GM12878 (cell line): ENCODE results near the gene GRIK4. TPM values are rescaled to one million over a fixed set of nuclear protein-coding genes. Genes with fewer than 3 reads are reported as not detected.

Source experiments
- ATAC-seq: fragments of 200-7000 bp; cut with Tn5 transposase; 3 replicates; pipeline ENCODE4 v1.9.1; 2020; ENCODE audit warnings: mild to moderate bottlenecking, moderate library complexity
- BruUV-seq: library from RNA; stranded (reverse); fragments of 400-500 nt; replicated peaks from 2 replicates; lab custom pipeline; 2021; lab: Mats Ljungman, UMichigan
- CTCF ChIA-PET: fragments of 300-600 bp; sonication (Branson Sonifier 250); formaldehyde crosslinking; extraction: SDS; loops from one replicate; lab custom pipeline; 2021; ENCODE audit warnings: inconsistent platforms; lab: Yijun Ruan, JAX
- POLR2A ChIA-PET: fragments of 350-600 bp; formaldehyde crosslinking; extraction: SDS; loops from one replicate; lab custom pipeline; 2021; ENCODE audit warnings: inconsistent platforms; lab: Charles Lee
- RAD21 ChIA-PET: fragments of 300-600 bp; sonication (Branson Sonifier 250); formaldehyde crosslinking; loops from one replicate; lab custom pipeline; 2023; ENCODE audit warnings: antibody characterized with exemption; ENCODE audit not compliant: unreplicated experiment; lab: Charles Lee
- SMC1A ChIA-PET: fragments of 300-600 bp; sonication (Branson Sonifier 250); formaldehyde crosslinking; loops from one replicate; lab custom pipeline; 2023; ENCODE audit not compliant: unreplicated experiment, uncharacterized antibody; lab: Charles Lee
- DNase-seq: peaks from one replicate; pipeline ENCODE4 v3.0.0-alpha.2; 2011; ENCODE audit warnings: low read depth, low spot score
- FAIRE-seq: peaks from 3 replicates; lab custom pipeline; 2011; peaks lifted over from hg19 to GRCh38; lab: Jason Lieb, UNC
- H2AFZ ChIP-seq: 2 replicates; pipeline ENCODE4 v1.6.0; 2011; ENCODE audit warnings: low read depth, low read length, control low read depth; ENCODE audit not compliant: control insufficient read depth
- H3K27ac ChIP-seq: 2 replicates; pipeline ENCODE4 v1.5.1; 2011; ENCODE audit warnings: control low read depth; ENCODE audit not compliant: control insufficient read depth, insufficient read depth
- H3K27me3 ChIP-seq, 2 experiments: replicated peaks in 1 of 2; 2 replicates each; pipeline versions ENCODE4 v1.6.0 to v1.6.1; 2011; ENCODE audit warnings: low read length in 1 of 2; ENCODE audit not compliant: control insufficient read depth in 2 of 2, insufficient read depth in 2 of 2
- H3K36me3 ChIP-seq, 2 experiments: 2 replicates each; pipeline ENCODE4 v1.5.1; 2011; ENCODE audit warnings: low read length in 1 of 2; ENCODE audit not compliant: control insufficient read depth in 2 of 2, insufficient read depth in 2 of 2
- H3K4me1 ChIP-seq: 2 replicates; pipeline ENCODE4 v1.6.1; 2011; ENCODE audit warnings: mild to moderate bottlenecking, low read length, moderate library complexity, mixed read lengths; ENCODE audit not compliant: control insufficient read depth, insufficient read depth
- H3K4me2 ChIP-seq: 2 replicates; pipeline ENCODE4 v1.6.0; 2011; ENCODE audit warnings: control low read depth; ENCODE audit not compliant: control insufficient read depth, insufficient read depth
- H3K4me3 ChIP-seq: fragments of 200-600 bp; sonication (generic); 2 replicates; pipeline ENCODE4 v1.5.1; 2016
- H3K79me2 ChIP-seq: 2 replicates; pipeline ENCODE4 v1.6.0; 2011; ENCODE audit warnings: low read length; ENCODE audit not compliant: control insufficient read depth, insufficient read depth
- H3K9ac ChIP-seq: 2 replicates; pipeline ENCODE4 v1.8.0; 2011; ENCODE audit warnings: low read length, control low read depth, mixed read lengths; ENCODE audit not compliant: control insufficient read depth, insufficient read depth
- H3K9me3 ChIP-seq: replicated peaks from 3 replicates; pipeline ENCODE4 v1.5.1; 2011; ENCODE audit warnings: mild to moderate bottlenecking, low read length; ENCODE audit not compliant: control insufficient read depth, insufficient read depth
- H4K20me1 ChIP-seq: 2 replicates; pipeline ENCODE4 v1.6.0; 2011; ENCODE audit not compliant: control insufficient read depth, insufficient read depth
- ATF3 ChIP-seq: IDR thresholded peaks from 2 replicates; pipeline ENCODE4 v1.6.1; 2011; ENCODE audit warnings: low read depth, mild to moderate bottlenecking, low read length, moderate library complexity, borderline replicate concordance; ENCODE audit errors: extremely low read depth
- BCL11A ChIP-seq: IDR thresholded peaks from 2 replicates; pipeline ENCODE4 v1.6.1; 2011; ENCODE audit warnings: low read depth, low read length
- CHD1 ChIP-seq: IDR thresholded peaks from 2 replicates; pipeline ENCODE4 v1.6.1; 2012; ENCODE audit warnings: low read depth, low read length, improper control_type of control experiment
- CREB1 ChIP-seq: IDR thresholded peaks from 2 replicates; pipeline ENCODE4 v1.6.1; 2012; ENCODE audit warnings: low read depth, mild to moderate bottlenecking, inconsistent platforms
- EP300 ChIP-seq, 2 experiments: fragments of 150-350 bp in 1 of 2; IDR thresholded peaks; 2 replicates each; pipeline ENCODE4 v1.6.1; 2011 to 2012; ENCODE audit warnings: low read depth in 2 of 2, low read length in 2 of 2, borderline replicate concordance in 1 of 2, improper control_type of control experiment in 1 of 2, inconsistent platforms in 1 of 2; ENCODE audit not compliant: control insufficient read depth in 1 of 2
- IRF3 ChIP-seq: fragments of 450-650 bp; IDR thresholded peaks from 2 replicates; pipeline ENCODE4 v1.6.1; 2014; ENCODE audit warnings: mild to moderate bottlenecking
- IRF5 ChIP-seq: fragments of 450-650 bp; IDR thresholded peaks from 2 replicates; pipeline ENCODE4 v1.6.1; 2017; ENCODE audit warnings: borderline replicate concordance
- JUNB ChIP-seq: IDR thresholded peaks from 2 replicates; pipeline ENCODE4 v1.6.1; 2016; ENCODE audit warnings: antibody characterized with exemption, mild to moderate bottlenecking
- KAT2A ChIP-seq: conservative IDR thresholded peaks from 2 replicates; pipeline ENCODE4 v1.6.1; 2011; ENCODE audit warnings: low read depth, low read length; ENCODE audit not compliant: control insufficient read depth
- LARP7 ChIP-seq: fragments of 450-650 bp; IDR thresholded peaks from 2 replicates; pipeline ENCODE4 v1.6.1; 2017; ENCODE audit warnings: mild to moderate bottlenecking
- MEF2B ChIP-seq: fragments of 450-650 bp; IDR thresholded peaks from 2 replicates; pipeline ENCODE4 v1.6.1; 2018; ENCODE audit warnings: mild to moderate bottlenecking, moderate library complexity; ENCODE audit not compliant: partially characterized antibody, poor library complexity, severe bottlenecking
- MTA3 ChIP-seq: IDR thresholded peaks from 2 replicates; pipeline ENCODE4 v1.6.1; 2012; ENCODE audit warnings: low read length, inconsistent platforms, borderline replicate concordance
- NRF1 ChIP-seq: conservative IDR thresholded peaks from 2 replicates; pipeline ENCODE4 v1.6.1; 2011; ENCODE audit warnings: mild to moderate bottlenecking, low read depth, low read length, improper control_type of control experiment
- POLR2A ChIP-seq: IDR thresholded peaks from 2 replicates; pipeline ENCODE4 v1.6.1; 2011; ENCODE audit warnings: low read depth, mild to moderate bottlenecking, low read length
- RFX5 ChIP-seq: IDR thresholded peaks from 2 replicates; pipeline ENCODE4 v1.6.1; 2011; ENCODE audit warnings: low read depth, low read length, improper control_type of control experiment
- SMC3 ChIP-seq: IDR thresholded peaks from 2 replicates; pipeline ENCODE4 v1.6.1; 2011; ENCODE audit warnings: low read length, improper control_type of control experiment, borderline replicate concordance
- SPI1 ChIP-seq: IDR thresholded peaks from 2 replicates; pipeline ENCODE4 v1.6.1; 2011; ENCODE audit warnings: low read depth, mild to moderate bottlenecking, low read length, moderate library complexity, borderline replicate concordance; ENCODE audit not compliant: insufficient read depth
- SRF ChIP-seq, 2 experiments: IDR thresholded peaks; 2 replicates each; pipeline ENCODE4 v1.6.1; 2011; ENCODE audit warnings: low read depth in 2 of 2, low read length in 2 of 2, mild to moderate bottlenecking in 1 of 2, moderate library complexity in 1 of 2
- USF2 ChIP-seq: IDR thresholded peaks from 2 replicates; pipeline ENCODE4 v1.6.1; 2011; ENCODE audit warnings: low read depth, low read length, improper control_type of control experiment, borderline replicate concordance
- WRNIP1 ChIP-seq: IDR thresholded peaks from 2 replicates; pipeline ENCODE4 v1.6.1; 2011; ENCODE audit warnings: low read depth, low read length, improper control_type of control experiment, borderline replicate concordance
- WGBS: methylation state at CpG from one replicate; pipeline ENCODE4 v1.1.6; 2016; ENCODE audit warnings: low lambda C conversion rate; ENCODE audit not compliant: insufficient replicate concordance, insufficient coverage; ENCODE audit errors: missing lambda C conversion rate; 5-methylcytosine and 5-hydroxymethylcytosine counted together
- in situ Hi-C: fragments of 300-500 bp; cut with MboI; formaldehyde crosslinking; loops from 9 replicates; pipeline ENCODE4 v1.14.3; 2018; ENCODE audit warnings: mixed read lengths
- intact Hi-C: fragments of 100-400 bp; cut with micrococcal nuclease; formaldehyde crosslinking; loops from one replicate; pipeline ENCODE4 v1.14.2; 2022; ENCODE audit not compliant: unreplicated experiment
- polyA plus RNA-seq, 11 experiments: library from polyadenylated mRNA; depleted of rRNA in 4 of 11; unstranded in 6 of 11; stranded (reverse) in 5 of 11; fragments of >200 nt; fragmentation: Nextera tagmentation in 4 of 11; fragmentation: Illumina TruSeq in 1 of 11; extraction: Ambion mirVana in 4 of 11; extraction: Trizol in 1 of 11; gene quantifications; 1 replicate in 1 of 11; 2 replicates in 10 of 11; pipeline versions ENCODE4 v1.2.1 to v1.2.3, GENCODE V29; 2011 to 2016; ENCODE audit warnings: inconsistent platforms in 2 of 11, missing spikeins in 2 of 11, low read depth in 1 of 11
- total RNA-seq, 4 experiments: library from RNA; depleted of rRNA in 3 of 4; stranded (reverse); fragments of >200 nt in 3 of 4; fragmentation: Illumina TruSeq in 1 of 4; extraction: Trizol in 1 of 4; gene quantifications; 2 replicates each; pipeline versions ENCODE4 v1.2.1 to v1.2.3, GENCODE V29; 2013 to 2021

GRIK4 gene
- total and polyA plus RNA-seq, 10 of the 15 experiments (the other 5 are each of a cell fraction or from before 2014, with no cell fraction given), result 0.33 to 3.6 (median 0.72) TPM

- TF ChIP-seq USF2, result no peak
- TF ChIP-seq IRF5, result no peak
- TF ChIP-seq KAT2A, result no peak
- TF ChIP-seq EP300 (IDR thresholded peaks at IDR 0.05; ENCODE audit: borderline replicate concordance in 1 of 2, control insufficient read depth in 1 of 2, low read depth in 2 of 2, low read length in 2 of 2), result no peak
- TF ChIP-seq SRF (IDR thresholded peaks at IDR 0.05; ENCODE audit: low read depth in 2 of 2, low read length in 2 of 2), result no peak
- no peak for TF ChIP-seq SMC3
- TF ChIP-seq MEF2B, result no peak
Observed at GRCh38 chr11:120558744-120559431, 47.3 kb downstream of the GRIK4 start (continued).

- intact Hi-C loops (no loop called here), in situ Hi-C loops (no loop called here)
- ChIA-PET SMC1A (interaction anchor here (1.0 to 1.1 kb wide), 3 partner anchors 19 to 126 kb away, joined by 3 to 4 read pairs (median 3); no protein-coding TSS in a partner anchor), CTCF (interaction anchor here (1.1 kb wide), 1 partner anchor 124 kb away, joined by 4 read pairs; no protein-coding TSS in a partner anchor), POLR2A (no interaction called here), RAD21 (interaction anchor here (0.6 to 2.1 kb wide), 2 partner anchors 35 to 124 kb away, joined by 3 to 8 read pairs; no protein-coding TSS in a partner anchor)
- Histone ChIP-seq H3K27me3 (no peaks in the 10 kb centered on the region), H3K79me2 (no peaks in the 10 kb centered on the region), H3K36me3 (no peaks in the 10 kb centered on the region), H3K4me3 (no peak overlapping the region), H4K20me1 (no peaks in the 10 kb centered on the region), H3K9ac (no peak overlapping the region), H3K27ac (no peak overlapping the region), H3K9me3 (no peaks in the 10 kb centered on the region), H2AFZ (no peak overlapping the region), H3K4me1 (peaks cover 19% of the 10 kb centered on the region), H3K4me2 (no peak overlapping the region)
- FAIRE-seq, result no peak
- 57% methylated on average over 11 of the region's 11 CpGs for WGBS
- no peak for DNase-seq
- BruUV-seq, result no TSS peak
- ATAC-seq, result no peak
- TF ChIP-seq RFX5, result no peak
- no peak for TF ChIP-seq WRNIP1
- TF ChIP-seq CHD1, result no peak
- no peak for TF ChIP-seq MTA3
- no peak for TF ChIP-seq SPI1
- TF ChIP-seq CREB1, result no peak
- TF ChIP-seq NRF1, result no peak
- no peak for TF ChIP-seq JUNB
- no peak for TF ChIP-seq LARP7
- no peak for TF ChIP-seq ATF3
- no peak for TF ChIP-seq POLR2A
- TF ChIP-seq BCL11A, result no peak
- no peak for TF ChIP-seq IRF3
Observed at GRCh38 chr11:120561286-120561685, 49.7 kb downstream of the GRIK4 start.
